ENCODE results near the gene STK32B. TPM values are rescaled to one million over a fixed set of nuclear protein-coding genes. Genes with fewer than 3 reads are reported as not detected.

The STK32B gene
- total and polyA plus RNA-seq, 2 of the 4 experiments (the other 2 are of a cell fraction): 5.5 to 6.3 TPM

DNA sequence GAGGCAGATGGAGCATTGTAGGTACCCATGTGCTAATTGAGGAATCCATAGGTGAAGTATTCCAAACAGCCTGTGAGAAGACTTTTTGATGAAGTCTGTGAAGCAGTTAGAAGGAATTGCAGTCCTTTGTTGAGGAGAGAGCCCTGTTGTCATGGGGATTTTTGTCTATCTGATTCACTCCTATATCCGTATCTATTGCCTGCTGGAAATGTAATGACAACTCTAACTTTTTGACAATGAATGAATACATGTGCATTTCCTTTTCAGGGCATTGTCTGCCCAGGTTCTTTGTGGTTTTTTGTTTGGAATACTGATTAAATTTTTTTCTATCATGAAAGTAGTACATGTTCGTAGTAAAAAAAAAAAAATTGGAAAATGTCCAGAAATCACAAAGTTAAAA lies 31.1 kb downstream of the STK32B start:
- intact Hi-C loops (cut with micrococcal nuclease): no loop called here
- Histone ChIP-seq H2AK5ac (ENCODE audit: low read depth, low read length) (no peak overlapping the region), H3K4me3 (ENCODE audit: insufficient read depth, low read depth, low read length) (no peak overlapping the region), H3K4me2 (ENCODE audit: low read depth, low read length) (no peak overlapping the region), H2BK15ac (ENCODE audit: low read depth, low read length) (no peak overlapping the region), H3K79me1 (ENCODE audit: low read depth in 1 of 2, low read length in 2 of 2) (peaks cover 0 to 9% of the 10 kb centered on the region in 2 experiments; a peak in 3 of 4 replicates), H2BK5ac (ENCODE audit: low read depth, low read length, poor library complexity, severe bottlenecking) (no peak overlapping the region), H3K27me3 (ENCODE audit: control insufficient read depth, insufficient read depth, low read length) (no peaks in the 10 kb centered on the region), H2AFZ (replicated peaks; ENCODE audit: low read length, poor library complexity) (no peak overlapping the region), H3K36me3 (ENCODE audit: control insufficient read depth, insufficient read depth, low read length) (no peaks in the 10 kb centered on the region), H3K27ac (ENCODE audit: insufficient read depth, low read length) (no peak overlapping the region), H2BK120ac (ENCODE audit: low read depth, low read length) (no peak overlapping the region), H2AK9ac (replicated peaks; ENCODE audit: low read depth, low read length, poor library complexity) (no peak overlapping the region), H4K20me1 (ENCODE audit: insufficient read depth, low read length) (no peaks in the 10 kb centered on the region), H3K14ac (replicated peaks; ENCODE audit: low read depth, low read length) (no peak overlapping the region), H2BK20ac (ENCODE audit: low read depth, low read length) (no peak overlapping the region), H4K5ac (ENCODE audit: low read depth, low read length) (no peak overlapping the region), H3K9me1 (ENCODE audit: insufficient read depth, low read length) (no peaks in the 10 kb centered on the region), H3K4ac (ENCODE audit: low read depth, low read length) (no peak overlapping the region), H3K4me1 (ENCODE audit: control insufficient read depth, insufficient read depth, low read length) (no peaks in the 10 kb centered on the region), H4K8ac (ENCODE audit: low read depth in 2 of 2, low read length in 2 of 2) (no peak overlapping the region), H3K56ac (ENCODE audit: extremely low read depth, insufficient read depth, low read length) (no peak overlapping the region), H3K9me3 (ENCODE audit: control insufficient read depth, insufficient read depth, low read length) (peaks cover 9% of the 10 kb centered on the region), H3K23ac (ENCODE audit: low read depth, low read length) (no peak overlapping the region), H4K91ac (ENCODE audit: insufficient read depth, low read depth, low read length) (no peak overlapping the region), H3K18ac (ENCODE audit: low read depth, low read length) (no peak overlapping the region), H3K9ac (ENCODE audit: low read depth, low read length) (no peak overlapping the region)
- dilution Hi-C loops (cut with HindIII; ENCODE audit: low sequenced_read_pairs, unreplicated experiment): no loop called here
- in situ Hi-C loops (cut with MboI; ENCODE audit: low sequenced_read_pairs): no loop called here
- TF ChIP-seq MXI1 (IDR thresholded peaks at IDR 0.05; ENCODE audit: borderline replicate concordance, low read depth, low read length) (no peak), FOS (IDR thresholded peaks at IDR 0.05; ENCODE audit: low read depth, low read length) (no peak)
- TF ChIP-seq, protein P1, sequence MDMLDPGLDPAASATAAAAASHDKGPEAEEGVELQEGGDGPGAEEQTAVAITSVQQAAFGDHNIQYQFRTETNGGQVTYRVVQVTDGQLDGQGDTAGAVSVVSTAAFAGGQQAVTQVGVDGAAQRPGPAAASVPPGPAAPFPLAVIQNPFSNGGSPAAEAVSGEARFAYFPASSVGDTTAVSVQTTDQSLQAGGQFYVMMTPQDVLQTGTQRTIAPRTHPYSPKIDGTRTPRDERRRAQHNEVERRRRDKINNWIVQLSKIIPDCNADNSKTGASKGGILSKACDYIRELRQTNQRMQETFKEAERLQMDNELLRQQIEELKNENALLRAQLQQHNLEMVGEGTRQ (IDR thresholded peaks at IDR 0.05; ENCODE audit: low read depth, low read length): no peak
- DNase-seq: no peak
- ATAC-seq (ENCODE audit: low read depth): no peak
- WGBS, 2 experiments (ENCODE audit: extremely low coverage in 2 of 2, insufficient read length in 1 of 2): no CpG with 5 or more reads among the region's 2 CpGs
- POLR2A ChIA-PET (ENCODE audit: unreplicated experiment): no interaction called here
- CTCF ChIA-PET: no interaction called here
- BruUV-seq (replicated peaks): no TSS peak
